GM18511 (cell line): ENCODE results near the gene CHST10.

Experiments
- ATAC-seq: cut with Tn5 transposase; IDR thresholded peaks from one replicate; pipeline ENCODE4 v1.9.1; 2021; ENCODE audit warnings: mild to moderate bottlenecking, moderate library complexity; ENCODE audit not compliant: unreplicated experiment

The CHST10 gene

DNA sequence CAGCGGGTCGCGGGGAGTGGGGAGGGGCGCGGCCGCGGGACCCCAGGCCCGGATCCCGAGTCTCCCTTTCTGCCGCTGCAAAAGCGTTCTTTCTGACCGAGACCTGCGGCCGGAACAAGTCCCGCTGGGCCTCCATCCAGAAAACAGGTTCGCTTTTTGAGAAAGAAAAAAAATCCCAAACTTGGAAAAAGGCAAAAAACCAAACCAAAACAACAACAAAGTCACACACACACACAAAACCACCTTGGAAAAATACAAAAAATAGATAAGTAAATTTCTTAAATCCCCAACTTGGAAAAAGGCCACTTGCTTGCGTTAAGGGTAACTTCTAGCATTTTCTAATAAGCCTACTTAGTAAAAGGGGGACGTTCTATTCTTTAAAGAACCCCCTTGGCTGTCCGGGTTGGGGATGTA, 250 bp upstream of the CHST10 start:
- ATAC-seq = no peak

GRCh38 chr2:100416397-100416934, 1.0 kb downstream of the CHST10 start:
- no peak for ATAC-seq

DNA sequence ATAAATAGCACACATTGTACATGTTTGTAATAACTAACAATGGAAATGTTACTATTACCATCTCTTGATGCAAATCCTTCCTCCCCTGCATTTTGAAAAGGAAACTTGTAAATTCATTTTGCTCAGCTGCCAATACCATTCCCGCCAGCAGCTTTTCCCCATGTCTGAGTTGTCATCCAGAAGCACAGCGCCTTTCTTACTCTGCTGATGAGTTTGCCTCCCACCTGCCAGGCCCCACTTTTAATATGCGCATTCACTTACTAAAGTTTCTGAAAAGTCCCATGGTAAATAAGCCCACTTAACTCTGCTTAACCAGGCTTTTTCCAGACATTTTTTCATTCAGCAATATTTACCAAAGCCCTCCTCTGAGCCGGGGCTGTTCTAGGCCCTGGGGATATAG, 3.9 kb downstream of the CHST10 start:
- ATAC-seq = no peak

- no peak for ATAC-seq
Measured at GRCh38 chr2:100412881-100413321, 4.6 kb downstream of the CHST10 start.

DNA sequence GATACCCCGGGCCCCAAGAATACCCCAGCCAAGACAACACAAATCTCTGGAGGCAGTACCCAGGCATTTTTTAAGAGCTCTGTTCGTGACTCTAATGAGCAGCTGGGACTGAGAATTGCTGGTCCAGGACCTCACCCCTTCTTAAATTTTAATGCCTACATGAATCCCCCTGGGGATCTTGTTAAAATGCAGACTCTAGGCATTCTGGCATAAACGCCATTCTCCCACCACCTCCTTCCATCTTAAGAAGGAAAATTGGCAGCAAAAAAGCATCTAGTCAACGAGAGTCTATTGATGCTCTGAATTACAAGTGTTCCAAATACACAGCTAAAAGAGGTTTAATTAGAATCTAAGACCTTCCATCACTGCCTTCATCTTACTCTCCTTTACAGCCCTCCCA, 5.0 kb downstream of the CHST10 start:
- ATAC-seq = no peak

DNA sequence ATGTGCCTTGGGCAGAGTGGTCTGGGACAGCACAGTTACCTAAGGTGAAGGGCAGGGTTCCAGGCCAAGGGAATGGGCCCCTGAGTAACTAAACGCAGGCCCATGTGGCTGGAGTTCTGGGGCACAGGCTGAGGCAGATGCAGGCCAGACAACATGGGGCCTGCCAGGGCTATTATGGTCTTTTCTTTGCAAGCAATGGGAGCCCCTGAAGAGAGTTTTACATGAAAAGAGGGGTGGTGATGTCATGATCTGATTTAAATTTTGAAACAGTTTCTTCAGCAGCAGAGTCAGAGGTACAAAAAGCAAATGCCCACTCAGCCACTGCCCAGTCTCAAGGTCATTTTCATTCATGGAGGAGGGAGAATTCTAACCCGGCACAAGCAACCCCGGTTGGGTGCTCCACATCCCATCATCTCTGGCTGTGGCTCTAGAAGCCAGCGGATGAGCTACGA, 5.6 kb downstream of the CHST10 start:
- no peak for ATAC-seq

DNA sequence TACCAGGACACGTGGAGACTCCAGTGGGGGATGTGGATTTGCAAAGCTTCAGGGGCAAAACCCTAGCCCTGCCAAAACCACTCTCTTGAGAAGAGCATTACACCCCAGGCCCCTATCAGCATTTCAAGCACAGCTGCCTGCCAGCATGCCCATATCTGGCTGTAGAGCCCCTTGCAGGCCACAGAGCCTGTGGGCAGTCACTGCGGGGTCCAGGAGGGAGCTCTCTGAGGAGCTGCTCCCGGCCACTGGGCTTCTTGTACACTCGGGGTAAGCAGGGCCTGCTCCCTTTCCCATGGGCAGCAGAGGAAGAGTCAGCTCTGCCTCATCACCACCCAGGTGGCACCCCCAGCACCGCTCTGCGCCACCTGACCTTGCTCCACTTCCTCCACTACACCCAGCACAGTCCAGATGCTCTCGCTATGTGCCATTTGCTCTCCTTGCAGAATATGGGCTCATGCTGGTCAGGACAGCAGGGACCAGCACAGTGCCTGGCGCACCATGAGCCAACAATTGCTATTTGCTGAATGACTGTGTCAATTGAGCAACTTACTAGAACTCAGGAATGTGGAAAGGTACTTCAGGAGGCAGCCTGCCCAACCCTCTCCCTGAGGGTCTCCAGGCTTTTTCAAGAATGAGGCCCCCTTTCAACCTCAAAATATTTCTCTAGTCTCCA, 7.4 kb downstream of the CHST10 start:
- ATAC-seq = no peak

DNA sequence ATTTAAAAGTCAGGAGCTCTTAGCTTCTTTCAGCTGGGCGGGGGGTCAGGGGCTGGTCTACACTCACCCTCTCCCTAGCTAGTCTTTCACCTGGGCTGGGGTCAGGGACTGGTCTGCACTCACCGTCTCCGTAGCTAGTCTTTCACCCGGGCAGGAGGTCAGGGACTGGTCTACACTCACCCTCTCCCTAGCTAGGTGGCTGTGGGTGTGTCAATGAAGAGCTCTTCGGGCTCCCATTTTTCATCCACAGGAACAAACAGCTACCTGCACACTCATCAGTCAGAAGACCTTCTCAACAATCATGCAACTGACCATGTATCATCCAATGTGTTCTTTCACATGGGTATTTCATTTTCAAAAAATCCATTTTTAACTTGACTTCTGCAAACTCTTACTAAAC, 8.0 kb downstream of the CHST10 start:
- no peak for ATAC-seq

DNA sequence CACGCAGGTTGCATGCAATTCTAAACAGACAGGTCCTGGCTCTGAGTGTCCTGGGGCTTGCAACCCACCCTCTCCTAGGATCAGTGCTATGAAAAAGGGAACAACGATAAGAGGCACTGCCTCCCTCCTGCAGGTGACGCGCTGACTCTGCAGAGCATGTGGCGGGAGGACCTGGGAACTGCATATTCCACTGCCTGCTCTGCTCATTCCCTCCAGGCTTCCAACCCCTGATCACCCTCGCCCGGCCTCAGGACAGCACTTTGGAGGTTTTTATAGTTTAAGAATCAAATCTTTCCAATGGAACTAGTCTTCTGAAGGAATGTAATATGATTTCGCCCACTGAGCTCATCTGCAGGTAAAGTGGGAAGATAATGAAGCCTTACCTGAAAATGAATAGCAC, 8.5 kb downstream of the CHST10 start:
- ATAC-seq = no peak

DNA sequence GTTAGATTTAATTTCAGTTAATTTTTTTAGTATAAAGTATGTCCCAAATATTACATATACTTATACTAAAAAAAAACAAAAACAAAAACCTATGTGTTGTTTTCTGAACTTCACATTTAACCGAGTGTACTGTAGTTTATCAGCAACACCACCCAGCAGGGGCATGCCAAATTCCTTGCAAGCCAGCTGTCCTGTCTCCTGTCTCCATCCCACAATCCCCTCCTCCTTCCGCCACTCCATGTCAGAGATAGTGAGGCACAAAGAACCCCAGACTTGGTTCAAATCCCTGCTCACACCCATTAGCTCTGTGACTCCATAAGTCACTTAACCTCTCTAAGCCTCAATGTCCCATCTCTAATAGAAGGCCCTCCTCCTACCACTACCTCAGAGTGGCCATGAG, 9.4 kb downstream of the CHST10 start:
- ATAC-seq = no peak

GRCh38 chr2:100407563-100407962, 9.9 kb downstream of the CHST10 start:
- no peak for ATAC-seq

DNA sequence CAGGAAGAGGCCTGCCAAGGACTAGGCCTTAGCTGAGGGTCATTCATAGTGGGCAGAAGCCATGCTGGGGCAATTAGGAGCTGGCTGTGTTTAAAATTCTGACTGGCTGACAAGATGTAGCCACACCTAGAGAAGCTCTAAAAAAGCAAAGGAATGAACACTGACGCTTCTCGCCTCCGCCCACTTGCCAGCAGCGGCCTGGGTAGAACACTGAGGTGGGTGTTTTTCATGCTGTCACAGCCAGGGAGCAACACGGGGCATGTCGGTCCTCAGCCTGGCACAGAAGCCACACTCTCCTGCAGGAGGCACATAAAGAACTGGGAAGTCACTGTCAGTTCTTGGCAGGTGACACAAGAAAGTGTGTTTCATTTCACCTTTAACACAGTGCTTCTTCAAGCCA, 10.4 kb downstream of the CHST10 start:
- ATAC-seq = no peak

GRCh38 chr2:100406120-100406508, 11.4 kb downstream of the CHST10 start:
- ATAC-seq = no peak

DNA sequence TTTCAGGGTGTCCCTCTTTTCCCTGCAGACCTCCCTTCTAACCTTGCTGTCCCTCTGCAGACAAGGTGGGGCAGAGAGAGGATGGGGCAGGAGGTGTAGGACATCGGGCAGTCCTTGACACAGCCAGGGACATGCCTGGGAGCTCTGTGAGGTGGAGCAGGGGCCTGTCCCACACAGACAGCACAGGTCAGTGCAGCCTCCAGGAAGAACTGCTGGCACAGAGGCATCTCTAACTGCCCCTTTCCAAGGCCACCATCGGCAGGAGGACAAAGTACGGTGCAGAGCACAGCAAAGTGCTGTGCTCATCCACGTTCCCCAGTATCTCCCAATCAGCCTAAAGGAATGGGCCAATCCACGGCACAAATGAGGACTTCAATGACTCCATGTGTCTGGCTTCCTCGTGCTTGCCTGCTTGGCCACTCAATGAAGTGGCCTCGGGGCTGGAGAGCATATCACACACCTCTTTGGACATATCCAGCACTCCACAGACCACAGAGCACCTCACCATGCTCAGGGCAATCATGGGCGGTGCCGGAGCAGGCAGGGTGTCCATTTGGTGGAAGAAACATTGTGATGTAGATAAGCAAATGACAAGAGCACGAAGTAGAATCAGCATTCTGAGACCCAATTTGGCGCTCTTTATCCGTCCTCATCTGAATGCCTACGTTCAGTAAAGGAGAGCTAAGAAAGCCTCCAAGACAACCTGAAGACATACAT, 11.9 kb downstream of the CHST10 start:
- no peak for ATAC-seq

DNA sequence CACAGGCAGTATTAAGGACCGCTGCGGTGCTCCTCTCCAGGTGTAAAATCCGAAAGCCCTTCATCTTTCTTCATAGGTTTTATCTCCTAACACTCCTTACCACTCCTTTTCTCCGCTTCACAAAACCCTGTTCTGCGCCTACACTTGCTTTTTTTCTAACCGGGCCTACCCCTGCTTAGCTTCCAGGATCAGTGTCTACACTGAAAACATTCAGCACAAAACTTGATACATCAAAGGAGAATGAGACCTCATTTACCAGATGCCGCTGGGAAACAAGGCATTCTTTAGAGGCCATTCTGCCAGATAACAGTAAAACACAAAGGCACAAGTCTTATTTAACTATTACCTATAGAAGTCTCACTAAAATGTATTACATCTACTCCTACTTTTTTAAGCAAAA, 13.1 kb downstream of the CHST10 start:
- no peak for ATAC-seq

DNA sequence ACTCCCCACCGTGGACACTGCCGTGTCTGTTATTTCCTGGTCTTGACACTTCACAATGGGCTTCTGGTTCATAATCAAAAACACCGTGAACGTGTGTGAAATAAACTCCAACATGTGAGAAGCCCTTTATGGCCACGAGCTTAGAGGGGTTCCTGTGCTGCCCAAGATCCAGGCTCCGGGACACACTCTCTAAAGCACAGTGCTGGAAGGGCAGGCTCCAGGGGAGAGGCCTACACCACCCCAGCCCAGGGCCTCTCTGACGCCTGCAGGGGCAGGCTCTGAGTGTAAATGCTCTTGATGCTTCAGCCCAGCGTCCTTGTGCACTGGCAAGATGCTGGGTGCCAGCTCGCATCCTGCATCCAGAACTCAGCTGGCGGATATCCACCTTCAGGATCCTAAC, 13.7 kb downstream of the CHST10 start:
- ATAC-seq = no peak

DNA sequence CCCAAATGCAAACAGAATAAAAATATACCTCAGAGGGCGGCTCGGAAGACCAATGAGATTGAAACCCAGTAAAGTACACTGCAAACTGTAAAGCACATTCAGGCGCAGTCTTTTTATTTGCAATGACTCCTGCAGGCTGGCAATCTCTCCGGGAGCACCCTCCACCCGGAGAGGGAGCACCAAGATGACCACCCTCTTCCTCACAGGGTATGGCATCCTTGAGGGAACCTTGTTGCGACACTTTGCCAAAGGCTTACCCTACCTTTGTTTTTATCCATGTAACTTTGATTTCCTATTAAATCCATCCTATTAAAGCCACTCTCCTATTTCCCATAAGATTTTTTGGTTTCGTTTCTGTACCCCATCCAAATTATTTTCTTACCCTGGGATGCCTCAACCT, 16.2 kb downstream of the CHST10 start:
- no peak for ATAC-seq

DNA sequence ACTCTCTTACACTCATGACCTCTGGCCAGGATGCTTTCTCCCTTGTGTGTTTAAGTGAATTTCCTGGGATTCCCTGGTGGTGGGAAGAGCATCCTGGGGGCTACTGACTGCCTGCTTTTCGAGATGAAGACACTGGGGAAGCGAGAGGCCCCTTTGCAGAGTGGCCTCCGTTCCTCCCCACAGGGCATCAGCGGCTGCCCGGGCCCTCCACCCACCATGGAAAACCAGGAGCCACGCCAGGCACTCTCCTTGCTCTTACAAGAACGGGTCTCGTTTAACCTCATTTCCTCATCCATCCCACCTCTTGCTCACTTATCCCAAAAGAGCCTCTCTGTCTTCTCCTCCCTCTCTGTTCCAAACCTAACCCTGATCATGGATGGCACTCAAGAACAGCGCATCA, 17.8 kb downstream of the CHST10 start:
- ATAC-seq = no peak

DNA sequence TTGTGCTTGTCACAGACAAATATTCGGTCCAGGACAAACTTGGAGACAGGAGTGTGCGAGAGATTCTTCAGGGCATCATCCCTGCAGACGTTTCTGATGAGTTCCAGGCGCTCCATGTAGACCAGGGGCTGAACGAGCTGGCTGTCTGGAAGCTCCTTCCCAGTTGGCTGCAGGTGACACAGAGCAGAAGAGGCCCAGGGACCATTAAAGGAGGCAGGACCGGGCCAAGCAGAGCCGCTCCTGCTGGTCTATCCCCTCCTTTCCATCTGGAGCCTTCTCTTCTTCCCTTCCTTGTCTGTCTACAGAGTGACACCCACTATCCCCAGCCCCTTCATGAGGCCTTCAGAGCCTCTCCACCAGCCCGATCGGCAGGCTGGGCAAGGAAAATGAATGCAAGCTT, 19.5 kb downstream of the CHST10 start:
- no peak for ATAC-seq

DNA sequence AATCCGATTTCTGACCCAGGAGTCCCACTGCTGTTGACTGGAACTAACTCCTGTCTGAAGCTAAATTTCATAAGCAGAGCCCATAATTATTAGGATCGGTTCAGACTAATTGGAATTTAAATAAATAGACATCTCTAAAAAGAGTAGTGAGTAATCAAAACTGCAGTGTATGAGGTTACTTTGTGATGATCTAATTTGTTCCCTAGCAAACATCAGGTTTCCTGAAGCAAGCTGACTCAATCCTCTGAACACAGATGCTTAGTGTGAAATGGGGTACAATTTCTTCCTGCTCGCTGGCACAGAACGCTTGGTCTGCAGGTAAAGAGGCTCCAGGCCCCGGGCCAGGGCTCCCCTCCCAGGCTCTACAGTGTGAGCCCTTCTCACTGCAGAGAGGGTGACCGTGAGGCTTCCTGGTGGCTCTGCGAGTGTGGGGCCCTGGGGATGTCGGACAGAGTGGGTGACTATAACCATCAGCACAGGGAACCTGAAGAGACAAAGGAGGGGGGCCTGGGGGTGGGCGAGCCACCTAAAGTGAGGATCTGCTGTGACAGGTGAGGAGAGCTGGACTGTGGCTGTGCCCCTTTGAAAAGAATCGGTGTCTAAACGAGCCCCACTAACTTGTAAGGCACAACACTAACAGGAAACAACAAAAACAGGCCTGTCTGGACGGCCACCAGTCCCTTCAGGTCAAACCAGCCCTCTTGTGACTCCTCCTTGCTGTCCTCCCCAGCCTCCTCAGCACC, 20.2 kb downstream of the CHST10 start:
- ATAC-seq = no peak

- ATAC-seq = no peak
Measured at GRCh38 chr2:100396483-100396882, 21.0 kb downstream of the CHST10 start.
